Ovary (tissue), 9 donors: ENCODE results near the gene SEZ6L2. TPM values are rescaled to one million over a fixed set of nuclear protein-coding genes. Genes with fewer than 3 reads are reported as not detected.

Experiments used
- DNase-seq, 5 donors: peaks; one replicate each; pipeline ENCODE4 v3.0.0-alpha.2; 2019 to 2020
- H3K27ac ChIP-seq, 2 donors: fragments of 200-600 bp; one replicate each; pipeline versions ENCODE4 v1.5.1 to v1.8.0; 2019 to 2022
- H3K27me3 ChIP-seq: fragments of 200-600 bp; one replicate; pipeline ENCODE4 v1.8.0; 2022
- H3K36me3 ChIP-seq: fragments of 200-600 bp; sonication (generic); one replicate; pipeline ENCODE4 v1.5.1; 2019
- H3K4me1 ChIP-seq: one replicate; pipeline ENCODE4 v1.8.1; 2013; ENCODE audit warnings: mild to moderate bottlenecking, moderate library complexity; ENCODE audit not compliant: insufficient read depth
- H3K4me3 ChIP-seq: fragments of 200-600 bp; sonication (generic); one replicate; pipeline ENCODE4 v1.5.1; 2017
- H3K9me3 ChIP-seq, 2 donors: fragments of 200-600 bp in 1 of 2; sonication (generic) in 1 of 2; one replicate each; pipeline versions ENCODE4 v1.5.1 to v1.8.1; 2013 to 2019; ENCODE audit warnings: mild to moderate bottlenecking in 1 of 2, moderate library complexity in 1 of 2
- CTCF ChIP-seq, 3 donors: fragments of 450-650 bp in 2 of 3; fragments of 200-600 bp in 1 of 3; IDR thresholded peaks; one replicate each; pipeline versions ENCODE4 v1.5.1 to v1.8.0; 2016 to 2022; ENCODE audit warnings: antibody characterized with exemption in 3 of 3, mild to moderate bottlenecking in 1 of 3
- EP300 ChIP-seq: sonication (generic); formaldehyde crosslinking; IDR thresholded peaks from one replicate; pipeline ENCODE4 v1.6.1; 2017; ENCODE audit warnings: antibody characterized with exemption
- POLR2A ChIP-seq: fragments of 450-650 bp; IDR thresholded peaks from one replicate; pipeline ENCODE4 v1.6.1; 2017; ENCODE audit warnings: antibody characterized with exemption, mild to moderate bottlenecking, moderate library complexity
- WGBS, 3 donors: extraction: QIAGEN DNeasy Blood & Tissue Kit in 1 of 3; methylation state at CpG; one replicate each; pipeline versions ENCODE4 v1.1.5 to v1.1.7; 2013 to 2017; 5-methylcytosine and 5-hydroxymethylcytosine counted together
- intact Hi-C, 4 donors: fragments of 100-400 bp; cut with DNase I; formaldehyde crosslinking; loops; one replicate each; pipeline versions ENCODE4 v1.11.0 to v1.15.1; 2022 to 2023
- polyA plus RNA-seq, 2 donors: library from polyadenylated mRNA; stranded (reverse); fragments of 200-250 nt in 1 of 2; fragments of 350-450 nt in 1 of 2; fragmentation: Illumina TruSeq in 1 of 2; extraction: RNeasy Lipid Tissue Mini Kit (QIAGEN cat#74804) in 1 of 2; gene quantifications; one replicate each; pipeline ENCODE4 v1.2.3, GENCODE V29; 2013 to 2014
- total RNA-seq, 7 donors: library from RNA; depleted of rRNA in 2 of 7; stranded (reverse); fragments of >200 nt in 2 of 7; fragmentation: NEBNext Ultra II Directional in 3 of 7; extraction: Animal tissue kit (Norgen Biotek cat#: 25700) in 3 of 7; gene quantifications; one replicate each; pipeline versions ENCODE4 v1.1.0 to v1.2.4, GENCODE V29; 2016 to 2023
- donor health status: DM: no; HTN: no; CAD: no; lungs with moderate emphysema.
- donor health status: DM: no; HTN: no; CAD: no.
- donor health status: Bipolar disorder and iron deficiency.
- donor health status: DM: yes; HTN: yes; CAD: no.
- donor health status: DM: no; HTN: no; CAD: no.
- donor health status: DM: yes; HTN: yes; CAD: no.

Gene SEZ6L2
- total and polyA plus RNA-seq, 9 donors, result 0.73 to 13.3 (median 3.1) TPM

- WGBS, 3 donors, result 78 to 85% (median 80%) methylated on average over 4 of the region's 4 CpGs
- intact Hi-C loops, result no loop called here
These were observed 4.2 kb upstream of the SEZ6L2 start for GRCh38 chr16:29903590-29903989.

GRCh38 chr16:29901607-29901945 lies 2.2 kb upstream of the SEZ6L2 start:
- intact Hi-C loops, result no loop called here
- Histone ChIP-seq H3K4me3 (no peak overlapping the region), H3K9me3 (no peaks in the 10 kb centered on the region), H3K27ac (no peak overlapping the region), H3K4me1 (peaks cover 3% of the 10 kb centered on the region), H3K36me3 (no peaks in the 10 kb centered on the region), H3K27me3 (no peaks in the 10 kb centered on the region)
- whole genome bisulfite sequencing, 3 donors, result 84 to 92% (median 85%) methylated on average over 16 to 19 of the region's 19 CpGs
- no peak for TF ChIP-seq EP300
- TF ChIP-seq CTCF (IDR thresholded peaks at IDR 0.05), result no peak
- no peak for DNase-seq

More at GRCh38 chr16:29903590-29903989, 4.2 kb upstream of the SEZ6L2 start:
- Histone ChIP-seq H3K27me3 (no peaks in the 10 kb centered on the region), H3K4me1 (peaks cover 3% of the 10 kb centered on the region), H3K4me3 (no peak overlapping the region), H3K27ac (no peak overlapping the region), H3K36me3 (no peaks in the 10 kb centered on the region), H3K9me3 (no peaks in the 10 kb centered on the region)
- no peak for TF ChIP-seq EP300
- no peak for TF ChIP-seq CTCF (IDR thresholded peaks at IDR 0.05)
- TF ChIP-seq POLR2A, result no peak
- no peak for DNase-seq

GRCh38 chr16:29900888-29901606 lies 1.7 kb upstream of the SEZ6L2 start:
- Histone ChIP-seq H3K36me3 (no peaks in the 10 kb centered on the region), H3K27ac (no peak overlapping the region), H3K9me3 (no peaks in the 10 kb centered on the region), H3K4me3 (no peak overlapping the region), H3K4me1 (peaks cover 3% of the 10 kb centered on the region), H3K27me3 (no peaks in the 10 kb centered on the region)
- no peak for DNase-seq
- intact Hi-C loops, result no loop called here
- 39 to 48% (median 40%) methylated on average over 30 to 31 of the region's 31 CpGs for WGBS, 3 donors
- no peak for TF ChIP-seq EP300
- no peak for TF ChIP-seq POLR2A
- TF ChIP-seq CTCF (IDR thresholded peaks at IDR 0.05), result no peak

GRCh38 chr16:29900102-29900887 lies 945 bp upstream of the SEZ6L2 start, which contains the start of gene ASPHD1:
ASPHD1 (plus strand) TSS chr16:29900488; CDS start chr16:29900972, 484 bp downstream.
- TF ChIP-seq CTCF (IDR thresholded peaks at IDR 0.05) (no peak), POLR2A (no peak), EP300 (no peak)
- 0 to 1% (median 1%) methylated on average over 65 to 67 of the region's 67 CpGs for WGBS, 3 donors
- Histone ChIP-seq H3K9me3 (no peaks in the 10 kb centered on the region), H3K36me3 (no peaks in the 10 kb centered on the region), H3K27ac (no peak within 1 kb of the TSS), H3K4me3 (peak within 1 kb of the TSS; percentile 49), H3K4me1 (peaks cover 3% of the 10 kb centered on the region), H3K27me3 (no peaks in the 10 kb centered on the region)
- DNase-seq, result peak; percentile 71 to 87 (median 77)
- intact Hi-C loops, result no loop called here
